Left forelimb (tissue), 1 donor: ENCODE data around the gene TMEM181.

ENCODE experiments used
- DNase-seq: peaks from one replicate; pipeline ENCODE4 v3.0.0-alpha.2; 2018; ENCODE audit warnings: low spot score

Gene TMEM181

DNA sequence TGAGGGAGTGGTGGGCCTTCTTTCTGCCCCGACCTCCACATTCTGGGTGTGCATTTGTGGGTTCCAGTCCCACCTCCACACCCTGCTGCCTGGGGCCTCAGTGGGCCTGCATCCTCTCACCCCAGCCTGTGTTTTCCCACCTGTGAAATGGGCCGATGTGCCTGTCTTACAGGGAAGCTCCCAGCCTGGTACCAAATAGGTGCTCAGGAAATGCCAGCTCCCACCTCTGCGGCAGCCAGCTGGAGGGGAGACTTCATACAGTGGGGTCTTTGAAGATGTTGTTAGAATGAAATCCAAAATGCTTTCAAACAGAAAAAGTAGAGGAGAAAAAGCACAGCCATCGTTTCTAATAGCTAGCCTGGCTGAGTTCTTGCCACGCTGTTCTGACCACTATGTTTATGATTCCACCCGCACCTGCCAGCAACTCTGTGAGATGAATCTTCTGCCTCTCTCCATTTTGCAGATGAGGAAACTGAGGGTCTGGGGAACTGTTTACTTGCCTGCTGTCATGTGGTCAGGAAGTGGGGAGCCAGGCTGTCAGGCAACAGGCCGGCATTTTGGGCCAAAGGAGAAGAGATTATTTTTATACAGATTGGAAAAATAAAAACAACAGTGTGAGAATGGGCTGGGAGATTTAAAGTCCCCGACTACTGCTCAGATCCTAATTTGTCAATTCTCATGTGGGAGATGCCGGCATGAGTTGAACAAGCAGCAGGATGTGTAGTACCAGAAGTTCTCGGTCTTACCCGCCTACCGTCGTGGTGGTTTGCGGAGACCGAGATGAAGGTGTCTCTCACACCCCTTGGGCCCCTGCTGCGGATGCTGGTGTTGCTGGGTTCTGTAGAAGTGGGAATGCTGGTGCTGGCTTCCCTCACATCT is 4.6 kb downstream of the TMEM181 start:
- no peak for DNase-seq

DNA sequence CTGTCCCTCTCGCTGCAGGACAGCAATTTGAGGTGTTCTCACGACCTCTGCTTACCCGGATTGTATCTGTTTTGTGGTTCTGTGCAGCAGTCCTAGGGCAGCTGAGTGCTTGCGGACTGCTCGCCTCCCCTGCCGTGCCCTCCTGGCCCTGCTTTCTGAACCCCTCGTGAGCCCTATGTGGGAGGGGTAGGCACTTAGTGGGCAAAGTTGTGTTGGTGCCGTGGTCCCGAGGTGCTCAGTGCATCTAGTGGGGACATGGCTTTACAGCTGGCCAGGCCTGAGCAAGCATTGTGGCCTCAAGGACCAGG is 5.2 kb downstream of the TMEM181 start:
- DNase-seq: no peak

DNA sequence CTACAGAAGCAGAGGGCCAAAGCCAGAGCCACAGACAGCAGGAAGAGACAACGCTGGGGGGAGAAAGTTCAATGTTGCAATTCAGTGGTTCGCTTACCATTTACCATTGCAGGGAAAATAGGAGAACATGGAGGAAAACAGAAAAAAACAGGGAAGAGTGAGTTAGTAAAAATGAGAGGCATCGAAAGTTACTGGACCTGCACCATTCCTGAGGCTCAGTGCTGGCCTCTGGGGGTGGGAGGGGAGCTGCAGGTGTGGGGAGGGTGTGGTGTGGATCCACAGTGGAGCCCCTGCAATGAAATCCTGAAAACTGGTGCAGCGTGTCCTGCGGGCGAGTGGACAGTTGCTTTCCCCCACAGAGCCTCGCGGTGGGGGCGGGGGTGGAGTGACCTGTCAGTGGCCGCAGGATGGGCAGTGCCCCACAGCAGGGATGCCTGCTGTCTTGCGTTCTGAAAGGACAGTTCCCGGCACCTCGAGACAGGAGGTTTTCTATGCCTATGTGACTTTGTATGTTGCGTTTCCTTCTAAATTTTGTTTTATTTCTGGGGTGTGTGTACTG is 5.7 kb downstream of the TMEM181 start:
- no peak for DNase-seq

DNA sequence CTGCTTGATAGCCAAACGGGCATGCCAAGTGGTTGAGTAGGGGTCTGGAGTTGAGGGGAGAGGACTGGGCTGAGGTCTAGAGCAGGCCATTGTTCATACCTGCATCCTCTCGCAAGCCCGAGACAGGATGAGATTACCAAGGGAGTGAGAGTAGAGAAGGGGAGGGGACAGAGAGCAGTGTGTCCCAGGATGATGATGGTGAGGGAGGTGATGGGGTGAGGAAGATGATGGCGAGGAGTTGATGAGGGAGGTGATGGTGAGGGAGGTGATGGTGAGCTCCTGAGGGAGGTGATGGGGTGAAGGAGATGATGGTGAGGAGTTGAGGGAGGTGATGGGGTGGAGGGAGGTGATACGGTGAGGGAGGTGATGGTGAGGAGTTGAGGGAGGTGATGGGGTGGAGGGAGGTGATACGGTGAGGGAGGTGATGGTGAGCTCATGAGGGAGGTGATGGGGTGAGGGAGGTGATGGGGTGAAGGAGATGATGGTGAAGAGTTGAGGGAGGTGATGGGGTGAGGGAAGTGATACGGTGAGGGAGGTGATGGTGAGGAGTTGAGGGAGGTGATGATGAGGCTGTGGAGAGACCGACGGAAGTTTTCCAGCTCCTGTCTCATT is 6.4 kb downstream of the TMEM181 start:
- DNase-seq: no peak

DNA sequence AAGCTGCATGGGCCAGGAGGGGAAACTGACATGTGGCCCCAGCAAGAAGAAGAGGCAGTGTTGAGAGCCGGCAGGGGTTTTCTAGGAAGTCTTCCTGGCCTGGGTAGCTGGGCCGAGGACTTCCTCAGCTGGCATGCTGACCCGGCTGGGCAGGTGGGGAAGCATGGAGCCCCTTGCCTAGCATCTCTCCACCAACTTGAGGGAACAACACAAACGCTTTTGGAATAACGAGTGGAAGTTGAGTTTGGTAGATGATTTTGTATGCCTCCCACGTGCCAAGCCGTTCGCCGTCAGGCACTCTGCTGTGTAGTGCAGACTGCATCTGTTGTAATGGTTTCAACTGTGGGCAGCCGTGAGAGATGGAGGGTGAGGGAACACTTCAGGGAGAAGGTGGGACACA is 7.3 kb downstream of the TMEM181 start:
- DNase-seq: no peak

DNA sequence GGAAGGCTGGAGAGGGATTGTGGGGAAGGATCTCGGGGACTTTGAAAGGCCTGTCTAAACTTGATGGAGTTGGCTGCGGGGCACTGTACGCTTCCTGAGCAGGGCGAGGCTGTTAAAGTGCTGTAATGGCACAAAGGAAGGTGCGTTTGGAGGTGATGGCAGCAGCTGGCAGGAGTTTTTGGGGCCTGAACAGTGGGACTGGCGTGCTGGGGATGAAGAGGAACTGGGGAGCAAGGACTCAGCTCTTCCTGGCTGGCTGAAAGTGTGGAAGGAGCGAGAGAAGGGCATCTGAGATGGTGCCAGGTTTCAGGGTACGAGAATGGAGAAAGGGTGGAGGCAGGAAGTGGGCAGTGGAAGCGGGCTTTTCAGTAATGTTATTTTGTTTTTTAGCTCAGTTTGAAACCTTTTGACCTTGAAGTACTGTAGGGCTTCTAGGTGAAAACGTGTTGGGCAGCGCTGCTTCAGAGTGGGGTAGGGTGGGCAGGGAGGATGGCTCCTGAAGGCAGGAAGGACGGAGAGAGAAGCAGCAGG is 8.0 kb downstream of the TMEM181 start:
- DNase-seq: no peak

DNA sequence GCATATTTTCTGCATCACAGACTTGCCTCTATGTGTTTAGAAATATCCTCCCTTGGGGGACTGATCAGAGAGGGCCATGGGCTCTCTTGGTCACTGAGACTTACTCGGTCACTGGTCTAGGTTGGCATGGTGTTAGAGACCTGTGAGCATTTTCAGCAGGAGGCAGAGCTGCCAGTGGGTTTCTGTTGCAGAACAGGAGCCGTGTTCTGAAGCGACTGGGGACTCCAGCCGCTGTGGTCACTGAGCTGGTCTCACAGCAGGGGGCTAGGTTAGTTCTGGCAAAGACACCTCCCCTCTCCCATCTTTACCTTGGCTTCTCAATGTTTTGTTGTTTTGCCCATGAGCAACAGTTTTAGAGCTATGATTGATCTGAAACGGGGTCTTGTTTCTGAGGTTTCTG is 8.7 kb downstream of the TMEM181 start:
- DNase-seq: no peak

DNA sequence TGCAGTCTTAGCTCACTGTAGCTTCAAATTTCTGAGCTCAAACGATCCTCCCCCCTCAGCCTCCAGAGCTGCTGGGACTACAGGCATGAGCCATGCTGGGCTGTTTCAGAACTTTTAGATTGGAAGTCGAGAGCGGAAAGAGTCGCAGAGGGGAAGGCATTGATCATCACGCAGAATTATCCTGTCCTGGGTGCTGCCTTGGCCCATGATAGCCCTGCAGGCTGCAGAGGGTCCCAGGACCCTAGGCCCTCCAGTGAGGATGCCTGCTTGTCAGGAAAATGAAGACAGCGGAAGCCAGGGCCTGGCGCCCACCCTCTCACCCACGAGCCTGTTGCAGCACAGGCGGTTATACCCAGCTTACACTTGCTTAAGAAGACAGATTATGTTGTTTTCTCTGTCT is 9.1 kb downstream of the TMEM181 start:
- DNase-seq: no peak

DNA sequence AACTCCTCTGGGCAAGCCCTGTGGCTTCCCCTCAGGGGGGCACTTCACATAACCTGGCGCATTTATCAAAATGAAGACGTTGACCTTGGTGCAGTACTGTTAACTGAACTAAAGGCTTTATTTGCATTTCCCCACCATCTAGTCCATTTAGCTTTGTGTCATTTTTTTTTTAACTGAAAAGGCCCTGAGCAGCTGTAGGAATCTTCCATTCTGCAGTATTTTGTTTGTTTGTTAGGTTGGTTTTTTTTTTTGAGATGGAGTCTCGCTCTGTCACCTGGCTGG is 10.7 kb downstream of the TMEM181 start:
- DNase-seq: no peak

DNA sequence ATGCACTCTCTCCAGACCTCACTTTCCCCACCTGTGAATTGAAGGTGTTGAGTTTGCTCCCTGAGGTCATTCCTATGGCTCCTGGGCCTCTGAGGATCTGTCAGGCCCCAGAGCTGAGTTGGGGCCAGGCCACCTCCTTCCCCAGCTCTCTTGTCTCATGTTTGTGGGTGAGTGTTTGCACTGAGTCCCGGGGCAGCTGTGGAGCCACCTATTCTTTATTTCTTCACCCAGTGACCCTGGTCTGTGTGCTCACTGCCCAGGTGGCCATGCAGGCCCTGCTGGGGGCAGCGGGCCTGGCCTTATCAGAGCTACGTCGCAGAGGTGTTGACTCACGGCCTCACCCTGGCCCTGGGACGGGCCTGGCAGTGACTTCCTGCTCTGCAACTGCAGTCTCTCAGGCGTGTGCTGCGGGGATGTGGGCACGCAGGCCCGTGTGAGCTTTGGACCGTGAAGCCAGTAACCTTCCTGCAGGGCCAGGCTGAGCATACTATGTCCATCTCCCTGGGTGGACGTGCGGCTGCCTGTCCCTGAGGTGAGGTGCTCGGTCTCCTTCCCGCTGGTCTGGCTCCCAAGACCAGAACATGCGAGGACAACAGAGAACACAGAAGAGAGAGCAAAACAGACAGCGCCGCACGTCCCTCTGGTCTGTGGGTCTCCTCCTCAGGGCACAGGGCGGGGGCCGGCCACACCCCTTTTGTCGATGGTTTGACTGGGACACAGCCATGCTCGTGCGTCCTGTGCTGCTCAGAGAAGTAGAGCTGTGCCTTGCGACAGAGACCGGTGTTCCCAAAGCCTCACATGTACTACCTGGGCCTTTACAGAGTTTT is 12.1 kb downstream of the TMEM181 start:
- DNase-seq: no peak

DNA sequence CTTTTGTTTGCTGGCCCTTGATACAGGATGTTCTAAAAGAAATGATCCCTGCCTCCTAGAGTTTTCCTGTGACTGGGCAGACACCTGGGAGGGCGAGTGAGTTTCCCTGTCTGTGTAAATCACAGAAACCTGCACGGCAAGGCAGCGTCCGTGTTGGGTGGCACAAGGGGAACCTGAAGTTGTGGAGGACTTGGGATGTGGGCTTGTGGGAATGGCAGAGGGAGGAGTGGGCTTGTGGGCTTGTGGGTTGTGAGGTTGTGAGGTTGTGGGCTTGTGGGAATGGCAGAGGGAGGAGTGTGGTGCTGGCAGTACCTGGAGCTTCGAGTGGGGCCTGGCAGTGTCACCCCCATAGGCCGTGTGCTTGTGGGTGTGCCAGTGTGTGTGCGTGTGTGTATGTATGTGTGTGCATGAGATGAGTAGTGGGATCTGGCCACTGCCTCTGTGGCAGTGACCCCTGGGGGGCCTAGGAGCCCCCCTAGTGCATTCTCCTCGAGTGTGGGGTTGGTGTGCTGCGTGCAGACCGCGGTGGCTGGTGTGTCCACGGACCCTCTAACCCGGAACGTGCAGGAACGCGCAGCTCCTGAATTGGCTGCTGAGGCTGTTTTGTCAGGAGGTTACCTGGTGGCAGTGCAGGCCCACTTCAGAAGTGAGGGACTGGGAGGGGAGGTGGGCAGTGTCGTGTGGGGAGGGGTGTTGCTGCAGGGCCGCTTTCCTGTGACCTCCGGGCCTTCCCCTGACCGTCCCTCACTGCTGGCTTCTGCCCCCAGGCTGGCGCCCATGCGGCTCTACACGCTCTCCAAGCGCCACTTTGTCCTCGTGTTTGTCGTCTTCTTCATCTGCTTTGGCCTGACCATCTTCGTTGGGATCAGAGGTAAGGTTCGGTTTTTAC is 13.0 kb downstream of the TMEM181 start:
- DNase-seq: no peak

DNA sequence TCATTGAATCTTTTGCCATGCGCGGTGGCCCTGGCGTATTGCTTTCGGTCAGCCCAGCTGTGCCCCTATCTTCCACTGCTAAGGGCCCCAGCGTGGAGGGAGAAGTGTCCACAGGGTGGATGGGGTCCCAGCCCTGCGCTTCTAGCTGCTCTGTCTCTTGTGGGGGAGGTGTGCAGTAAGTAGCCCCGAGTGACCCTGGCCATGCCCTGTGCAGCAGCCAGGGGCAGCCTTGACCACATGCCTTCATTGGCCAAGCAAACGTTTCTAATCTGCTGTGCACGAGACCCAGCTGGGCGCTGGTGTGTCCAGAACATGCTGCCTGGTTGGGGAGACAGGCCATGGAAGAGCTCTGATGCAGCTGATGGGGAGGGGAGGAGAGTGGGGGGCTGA is 13.6 kb downstream of the TMEM181 start:
- no peak for DNase-seq

DNA sequence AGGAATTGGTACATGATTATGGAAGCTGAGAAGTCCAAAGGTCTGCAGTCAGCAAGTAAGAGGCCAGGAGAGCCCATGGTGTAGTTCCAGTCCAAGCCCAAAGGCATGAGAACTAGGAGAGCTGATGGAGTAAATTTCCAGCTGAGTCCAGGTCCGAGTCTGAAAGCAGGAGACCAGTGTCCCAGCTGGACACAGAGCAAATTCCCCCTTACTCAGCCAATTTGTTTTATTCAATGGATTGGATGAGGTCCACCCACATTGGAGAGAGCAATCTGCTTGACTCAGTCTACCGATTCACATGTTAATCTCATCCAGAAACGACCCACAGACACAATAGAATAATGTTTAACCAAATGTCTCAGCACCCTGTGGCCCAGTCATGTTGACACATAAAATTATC is 14.9 kb downstream of the TMEM181 start:
- DNase-seq: no peak

DNA sequence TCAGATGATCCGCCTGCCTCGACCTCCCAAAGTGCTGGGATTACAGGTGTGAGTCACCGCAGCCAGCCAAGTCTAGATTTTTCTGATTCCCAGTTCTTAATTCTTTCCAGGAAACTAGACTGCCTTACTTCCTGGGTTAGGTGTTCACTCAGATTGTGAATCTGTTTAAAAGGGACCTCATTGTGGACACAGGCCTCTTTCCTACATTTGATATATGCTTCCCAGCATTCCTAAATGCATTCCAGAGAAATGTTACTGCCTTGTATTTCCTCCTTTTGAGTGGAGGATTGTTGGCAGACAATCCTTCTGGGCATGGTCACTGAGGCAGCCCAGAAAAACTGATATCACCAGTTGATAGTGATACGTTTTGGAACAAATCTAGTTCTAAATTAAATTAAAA is 15.7 kb downstream of the TMEM181 start:
- no peak for DNase-seq

DNA sequence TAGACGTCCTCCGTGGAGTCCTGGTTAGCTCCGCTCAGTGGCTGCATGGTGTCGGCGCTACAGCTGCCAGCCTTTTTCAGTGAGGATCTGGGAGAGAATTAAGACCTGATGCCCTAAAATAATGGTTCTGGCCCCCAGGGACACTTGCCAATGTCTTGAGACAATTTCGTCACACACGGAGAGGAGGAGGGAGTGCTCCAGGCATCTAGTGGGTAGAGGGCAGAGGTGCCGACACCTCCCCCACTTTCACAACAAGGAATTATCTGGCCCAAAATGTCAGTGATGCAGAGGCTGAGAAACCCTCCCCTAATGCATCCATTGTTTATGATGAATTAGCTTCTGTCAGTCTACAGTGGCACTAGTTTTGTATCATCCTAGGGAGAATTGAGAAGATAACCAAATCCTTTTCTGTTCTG is 24.4 kb downstream of the TMEM181 start:
- no peak for DNase-seq

DNA sequence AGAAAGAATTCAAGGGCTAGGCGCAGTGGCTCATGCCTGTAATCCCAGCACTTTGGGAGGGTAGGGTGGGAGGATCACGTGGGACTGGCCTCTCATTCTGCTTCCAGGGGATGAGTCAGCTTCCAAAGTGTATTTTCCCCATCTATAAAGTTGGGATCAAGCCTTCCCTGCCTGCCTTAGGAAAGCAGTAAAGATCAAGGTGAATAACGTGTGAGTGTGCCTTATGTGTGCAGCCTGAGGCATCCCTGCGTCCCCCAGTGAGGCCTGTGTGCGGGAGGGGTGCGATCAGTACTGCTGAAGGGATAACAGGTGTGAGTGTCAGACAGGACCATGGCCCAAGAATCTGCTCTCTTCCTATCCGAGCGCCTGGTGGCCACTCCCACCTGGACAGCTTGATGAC is 26.8 kb downstream of the TMEM181 start:
- DNase-seq: no peak

DNA sequence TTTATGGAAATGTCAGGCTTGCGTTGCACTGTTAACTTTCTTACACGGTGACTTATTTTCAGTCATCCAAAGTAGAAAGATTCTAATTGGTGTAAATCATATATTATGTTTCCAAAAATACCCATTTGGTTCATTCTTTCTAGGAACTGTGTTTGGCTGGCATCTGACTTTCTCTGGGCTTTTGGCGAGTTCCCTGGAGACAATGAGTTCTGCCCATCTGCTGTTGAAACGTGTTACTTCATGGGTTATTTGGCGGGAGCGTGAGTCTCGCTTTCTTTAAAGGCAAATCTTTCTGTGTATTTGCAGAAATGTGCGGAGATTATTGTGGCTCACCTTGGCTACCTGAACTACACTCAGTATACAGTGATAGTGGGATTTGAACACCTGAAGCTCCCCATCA is 29.5 kb downstream of the TMEM181 start:
- DNase-seq: no peak

DNA sequence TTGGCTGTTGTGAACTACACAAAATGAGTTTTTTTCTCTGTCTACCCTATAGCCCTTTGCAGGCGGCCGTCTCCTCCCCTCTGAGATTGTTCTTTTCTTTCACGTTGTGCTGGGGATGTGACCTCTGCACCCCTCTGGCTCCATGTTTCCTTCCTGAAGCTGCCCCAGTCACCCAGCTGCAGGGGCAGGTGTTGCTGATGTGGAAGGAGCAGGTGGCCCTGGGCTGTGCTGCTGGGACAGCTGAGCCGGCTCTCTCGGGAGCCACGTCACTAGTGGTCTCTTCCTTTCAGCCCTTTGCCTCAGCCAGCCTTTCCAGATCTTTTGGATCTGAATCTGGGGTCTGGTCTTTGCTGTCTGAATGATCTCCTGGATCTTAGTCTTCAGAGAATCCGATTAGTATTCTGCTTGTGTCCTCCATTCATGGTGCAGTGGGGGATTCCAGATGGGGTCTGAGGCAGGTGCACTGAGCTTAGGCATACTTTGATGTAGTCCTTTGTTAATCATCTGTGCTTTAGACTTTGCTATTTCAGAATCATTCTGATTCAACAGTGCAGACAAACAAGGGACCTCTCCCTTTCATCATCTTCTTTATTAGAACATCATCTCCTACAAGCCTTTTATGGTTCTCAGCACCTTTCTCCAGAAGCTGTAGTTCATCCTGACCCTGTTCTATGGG is 31.4 kb downstream of the TMEM181 start:
- no peak for DNase-seq

DNA sequence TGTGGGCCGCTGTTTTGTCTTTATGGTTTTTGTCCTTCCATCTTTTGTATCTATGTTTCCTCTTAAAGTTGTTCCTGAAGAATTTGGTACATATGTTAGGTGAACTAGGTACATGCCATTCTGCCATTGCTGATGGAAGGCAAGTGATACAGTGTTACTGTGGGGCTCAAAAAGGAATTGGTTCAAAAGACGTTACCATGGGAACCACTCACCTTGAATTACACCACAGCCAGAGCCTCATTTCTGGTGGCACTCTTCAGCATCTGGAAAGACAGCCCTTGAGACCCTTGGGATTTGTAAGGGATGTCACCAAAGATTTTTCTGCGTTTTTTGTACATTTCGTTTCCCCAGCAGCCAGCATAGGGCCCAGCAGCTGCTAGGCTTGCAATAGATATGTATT is 31.9 kb downstream of the TMEM181 start:
- DNase-seq: no peak

DNA sequence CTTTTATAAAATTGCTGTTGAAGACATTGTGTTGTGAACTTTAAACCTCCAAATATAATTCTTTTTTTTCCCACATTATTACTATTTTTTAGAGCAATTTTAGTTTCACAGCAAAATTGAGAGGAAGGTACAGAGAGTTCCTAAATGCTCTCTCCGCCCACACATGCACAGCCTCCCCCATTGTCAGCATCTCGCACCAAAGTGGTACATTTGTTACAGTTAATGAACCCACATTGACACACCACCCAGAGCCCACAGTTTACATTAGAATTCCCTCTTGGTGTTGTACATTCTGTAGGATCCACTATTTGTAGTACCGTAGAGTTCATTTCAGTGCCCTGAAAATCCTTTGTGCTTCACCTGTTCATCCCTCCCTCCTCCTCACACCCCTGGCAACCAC is 33.8 kb downstream of the TMEM181 start:
- DNase-seq: no peak

DNA sequence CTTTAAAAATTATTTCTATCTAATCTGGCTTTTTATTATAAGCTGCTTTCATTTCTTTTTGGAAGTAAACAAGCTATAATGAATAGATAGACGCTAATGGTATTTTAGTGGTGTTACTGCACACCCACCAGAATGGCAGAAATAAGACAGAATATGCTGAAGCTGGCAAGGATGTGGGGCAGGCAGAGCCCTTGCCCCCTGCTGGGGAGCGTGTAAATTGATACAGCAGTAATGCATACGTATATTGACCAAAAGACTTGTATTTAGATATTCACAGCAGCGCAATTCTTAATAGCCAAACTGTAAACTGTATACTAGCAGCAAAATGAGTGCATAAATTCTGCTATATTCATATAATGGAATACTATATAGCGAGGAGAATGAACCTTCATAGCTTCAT is 35.3 kb downstream of the TMEM181 start:
- no peak for DNase-seq
